Body of pancreas (tissue), 4 donors: Measurements from ENCODE around the gene PLXNC1.

Experiments used
- CTCF ChIP-seq, 7 experiments: fragments of 450-650 bp in 4 of 7; fragments of 200-600 bp in 3 of 7; sonication (generic) in 3 of 7; IDR thresholded peaks; one replicate each; pipeline ENCODE4 v1.5.1; 2016 to 2019; ENCODE audit warnings: antibody characterized with exemption in 7 of 7
- POLR2A ChIP-seq, 3 donors: fragments of 450-650 bp; IDR thresholded peaks; one replicate each; pipeline ENCODE4 v1.6.1; 2016; ENCODE audit warnings: antibody characterized with exemption in 3 of 3, mild to moderate bottlenecking in 2 of 3

- no peak for TF ChIP-seq CTCF (IDR thresholded peaks at IDR 0.05)
- no peak for TF ChIP-seq POLR2A (IDR thresholded peaks at IDR 0.05)
Measured at GRCh38 chr12:94287245-94287628, 138.9 kb downstream of the PLXNC1 start.
